ENCODE results near the gene HTR3C. TPM values are rescaled to one million over a fixed set of nuclear protein-coding genes. Genes with fewer than 3 reads are reported as not detected.
"Not testable (repeated sequence)": the region's sequence is repeated elsewhere in the genome, so short reads cannot be mapped to it uniquely, and the experiment has no call there.

HTR3C gene
- total RNA-seq, 1 donor from 2014 or later, result not detected

DNA sequence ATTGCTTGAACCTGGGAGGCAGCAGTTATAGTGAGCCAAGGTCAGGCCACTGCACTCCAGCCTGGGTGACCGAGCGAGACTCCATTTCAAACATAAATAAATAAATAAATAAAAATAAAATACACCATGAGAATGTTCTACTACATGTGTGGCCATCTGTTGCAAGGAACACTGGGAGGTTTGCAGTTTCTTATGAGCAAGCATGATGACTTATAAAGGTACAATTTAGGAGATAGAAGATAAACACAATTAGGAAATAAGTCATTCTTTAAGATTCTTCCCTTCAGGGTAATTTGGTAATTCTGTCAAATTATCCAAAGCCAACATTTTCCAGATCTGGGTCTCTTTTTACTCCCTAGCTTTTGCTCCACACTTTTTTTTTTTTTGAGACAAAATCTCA, 13.4 kb downstream of the HTR3C start:
- H3K36me3 Mint-ChIP-seq (ENCODE audit: low read depth), result no peaks in the 10 kb centered on the region
- DNase-seq, result no peak
- no peaks in the 10 kb centered on the region for H3K4me1 Mint-ChIP-seq
- TF ChIP-seq CTCF (IDR thresholded peaks at IDR 0.05), result no peak
- no peak overlapping the region for H3K27ac Mint-ChIP-seq
- CTCF ChIA-PET, result no interaction called here
- no peak overlapping the region for H3K4me3 Mint-ChIP-seq
- POLR2A ChIA-PET, result no interaction called here
- intact Hi-C loops (cut with micrococcal nuclease), result no loop called here
- H3K27me3 Mint-ChIP-seq, result peaks cover 9% of the 10 kb centered on the region
- H3K9me3 Mint-ChIP-seq, result peaks cover 9% of the 10 kb centered on the region
- ATAC-seq (ENCODE audit: low read depth), result no peak

DNA sequence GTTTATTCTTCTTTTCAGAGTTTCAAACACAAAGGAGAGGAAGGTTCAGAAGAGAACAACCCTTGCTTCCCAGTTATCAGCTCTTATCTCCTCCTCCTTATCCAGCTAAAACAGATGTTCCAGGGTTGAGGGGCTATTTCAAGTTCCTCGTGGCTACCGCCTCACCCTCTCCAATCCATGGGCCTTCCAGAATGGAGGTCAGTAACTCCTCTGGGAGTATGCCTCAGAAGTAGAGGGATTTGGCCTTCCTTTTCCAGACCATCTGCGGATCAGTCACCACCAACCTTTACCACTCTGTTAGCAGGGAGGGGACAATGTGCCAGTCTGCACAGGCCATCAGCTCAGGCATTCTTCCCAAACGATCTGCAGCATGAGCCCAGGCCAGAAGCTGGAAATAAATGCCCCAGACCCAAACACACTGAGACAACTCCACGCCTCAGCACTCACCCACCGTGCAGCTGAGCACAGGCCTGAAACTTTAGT, 14.8 kb downstream of the HTR3C start:
- no peak for TF ChIP-seq CTCF (IDR thresholded peaks at IDR 0.05)
- ChIA-PET POLR2A (no interaction called here), CTCF (no interaction called here)
- no peak for ATAC-seq (ENCODE audit: low read depth)
- intact Hi-C loops (cut with micrococcal nuclease), result no loop called here
- Mint-ChIP-seq H3K36me3 (ENCODE audit: low read depth) (no peaks in the 10 kb centered on the region), H3K27ac (no peak overlapping the region), H3K4me1 (no peaks in the 10 kb centered on the region), H3K9me3 (peaks cover 10% of the 10 kb centered on the region), H3K27me3 (peaks cover 9% of the 10 kb centered on the region), H3K4me3 (no peak overlapping the region)
- DNase-seq, result no peak

DNA sequence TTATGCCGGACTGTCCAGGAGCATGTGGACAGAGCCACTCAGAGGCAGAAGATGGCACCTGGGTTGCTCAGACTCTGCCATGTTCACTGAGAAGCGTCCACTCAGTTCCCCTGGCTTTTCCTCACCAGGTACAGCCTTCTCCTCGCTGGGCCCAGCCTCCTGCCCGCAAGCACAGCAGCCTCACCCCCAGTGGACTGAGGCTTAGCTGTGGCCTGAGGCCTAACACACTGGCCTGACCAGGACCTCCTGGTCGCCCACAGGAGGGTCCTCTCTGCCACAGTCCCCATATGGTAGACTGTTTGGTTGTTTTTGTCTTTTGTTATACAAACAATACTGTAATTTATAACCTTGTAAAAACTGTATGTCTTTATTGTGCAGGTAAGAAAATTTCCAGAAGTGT, 15.5 kb downstream of the HTR3C start:
- POLR2A ChIA-PET, result no interaction called here
- intact Hi-C loops (cut with micrococcal nuclease), result no loop called here
- ATAC-seq (ENCODE audit: low read depth), result no peak

DNA sequence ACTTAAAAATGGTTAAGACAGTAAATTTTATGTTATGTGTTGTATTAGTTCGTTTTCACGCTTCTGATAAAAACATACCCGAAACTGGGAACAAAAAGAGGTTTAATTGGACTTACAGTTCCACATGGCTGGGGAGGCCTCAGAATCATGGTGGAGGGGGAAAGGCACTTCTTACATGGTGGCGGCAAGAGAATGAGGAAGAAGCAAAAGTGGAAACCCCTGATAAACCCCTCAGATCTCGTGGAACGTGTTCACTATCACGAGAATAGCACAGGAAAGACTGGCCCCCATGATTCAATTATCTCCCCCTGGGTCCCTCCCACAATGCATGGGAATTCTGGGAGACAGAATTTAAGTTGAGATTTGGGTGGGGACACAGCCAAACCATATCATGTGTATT, 18.3 kb downstream of the HTR3C start:
- H3K4me3 Mint-ChIP-seq; intact Hi-C loops (cut with micrococcal nuclease); H3K4me1 Mint-ChIP-seq; ATAC-seq (ENCODE audit: low read depth); POLR2A ChIA-PET; H3K27ac Mint-ChIP-seq; DNase-seq; CTCF ChIA-PET; H3K36me3 Mint-ChIP-seq (ENCODE audit: low read depth); H3K27me3 Mint-ChIP-seq; H3K9me3 Mint-ChIP-seq: not testable (repeated sequence)

More for the DNA sequence above, 15.5 kb downstream of the HTR3C start:
- TF ChIP-seq CTCF (IDR thresholded peaks at IDR 0.05), result no peak
- Mint-ChIP-seq H3K27ac (no peak overlapping the region), H3K9me3 (peaks cover 10% of the 10 kb centered on the region), H3K4me1 (no peaks in the 10 kb centered on the region), H3K27me3 (peaks cover 9% of the 10 kb centered on the region), H3K4me3 (no peak overlapping the region), H3K36me3 (ENCODE audit: low read depth) (no peaks in the 10 kb centered on the region)
- no peak for DNase-seq
- CTCF ChIA-PET, result no interaction called here

DNA sequence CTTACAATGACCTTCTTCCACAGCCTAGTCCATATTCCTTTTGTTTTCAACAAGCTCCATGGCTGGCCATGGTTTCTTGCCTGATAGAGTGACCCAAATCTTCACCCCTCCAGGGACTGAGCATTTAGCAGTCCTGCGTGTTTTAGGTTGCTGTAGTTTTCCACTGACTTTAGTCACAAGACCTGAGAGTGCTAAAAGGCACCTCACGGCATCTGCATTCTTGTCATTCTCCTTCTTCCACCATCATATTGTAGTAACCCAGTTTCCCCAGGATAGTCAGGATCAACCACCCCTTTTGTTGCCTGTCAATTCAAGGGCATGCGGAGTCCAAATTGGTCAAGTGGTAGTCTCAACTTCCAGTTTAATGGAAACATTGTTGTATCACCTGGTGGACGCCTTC, 20.8 kb downstream of the HTR3C start:
- CTCF ChIA-PET, result no interaction called here
- POLR2A ChIA-PET, result no interaction called here
- no peak for TF ChIP-seq CTCF (IDR thresholded peaks at IDR 0.05)
- no peaks in the 10 kb centered on the region for H3K4me1 Mint-ChIP-seq
- no peak overlapping the region for H3K27ac Mint-ChIP-seq
- no peak overlapping the region for H3K4me3 Mint-ChIP-seq
- no peak for ATAC-seq (ENCODE audit: low read depth)
- peaks cover 10% of the 10 kb centered on the region for H3K9me3 Mint-ChIP-seq
- DNase-seq, result no peak
- H3K27me3 Mint-ChIP-seq, result peaks cover 10% of the 10 kb centered on the region
- H3K36me3 Mint-ChIP-seq (ENCODE audit: low read depth), result no peaks in the 10 kb centered on the region
- intact Hi-C loops (cut with micrococcal nuclease), result no loop called here

DNA sequence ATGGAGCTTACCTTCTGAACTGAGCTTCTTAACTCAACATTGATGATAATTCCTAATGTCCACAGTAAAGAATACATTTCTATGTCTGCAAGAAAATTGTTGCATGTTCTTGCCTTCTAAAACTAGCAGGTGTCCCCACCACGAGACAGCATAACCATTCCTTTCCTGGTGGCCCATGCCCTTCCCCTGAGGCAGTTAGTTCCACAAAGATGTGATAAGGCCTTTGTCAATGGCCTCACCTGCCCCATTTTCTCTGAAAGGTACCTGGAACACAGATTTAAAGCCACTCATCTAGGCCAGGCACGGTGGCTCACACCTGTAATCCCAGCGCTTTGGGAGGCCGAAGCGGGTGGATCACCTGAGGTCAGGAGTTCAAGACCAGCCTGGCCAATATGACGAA, 23.1 kb downstream of the HTR3C start:
- ATAC-seq (ENCODE audit: low read depth) (no peak), DNase-seq (no peak)
- Mint-ChIP-seq H3K36me3 (ENCODE audit: low read depth) (no peaks in the 10 kb centered on the region), H3K9me3 (peaks cover 3% of the 10 kb centered on the region), H3K27ac (no peak overlapping the region), H3K27me3 (peaks cover 6% of the 10 kb centered on the region), H3K4me3 (no peak overlapping the region), H3K4me1 (no peaks in the 10 kb centered on the region)
- no peak for TF ChIP-seq CTCF (IDR thresholded peaks at IDR 0.05)
- ChIA-PET CTCF (no interaction called here), POLR2A (no interaction called here)
- intact Hi-C loops (cut with micrococcal nuclease), result no loop called here

Data from activated B cell treated with CpG ODN at 0.5 μM for 24 hours (primary cell).